ENCODE measurements around the gene PSMD8.

The PSMD8 gene

GRCh38 chr19:38360351-38360750 lies 14.0 kb upstream of the PSMD8 start:
- Histone ChIP-seq H3K4me2 (ENCODE audit: low read depth, low read length, poor library complexity, severe bottlenecking) (no peak overlapping the region), H3K36me3 (ENCODE audit: low read length) (no peaks in the 10 kb centered on the region), H3K9ac (ENCODE audit: low read length) (no peak overlapping the region), H4K20me1 (ENCODE audit: low read depth, low read length) (no peaks in the 10 kb centered on the region), H2AFZ (ENCODE audit: low read depth, low read length, severe bottlenecking) (no peak overlapping the region), H3K4me3 (ENCODE audit: insufficient read depth, low read length, poor library complexity, severe bottlenecking) (no peak overlapping the region), H3K9me2 (replicated peaks; ENCODE audit: insufficient read depth, low read length) (no peaks in the 10 kb centered on the region), H3K9me3 (ENCODE audit: insufficient read depth, low read length) (no peaks in the 10 kb centered on the region), H3K27me3 (ENCODE audit: low read length) (no peaks in the 10 kb centered on the region), H3K27ac (ENCODE audit: low read depth, low read length) (no peak overlapping the region), H3F3A (ENCODE audit: insufficient read depth) (no peaks in the 10 kb centered on the region), H3K79me2 (ENCODE audit: insufficient read depth, low read length) (no peaks in the 10 kb centered on the region)
- TF ChIP-seq, protein P1, sequence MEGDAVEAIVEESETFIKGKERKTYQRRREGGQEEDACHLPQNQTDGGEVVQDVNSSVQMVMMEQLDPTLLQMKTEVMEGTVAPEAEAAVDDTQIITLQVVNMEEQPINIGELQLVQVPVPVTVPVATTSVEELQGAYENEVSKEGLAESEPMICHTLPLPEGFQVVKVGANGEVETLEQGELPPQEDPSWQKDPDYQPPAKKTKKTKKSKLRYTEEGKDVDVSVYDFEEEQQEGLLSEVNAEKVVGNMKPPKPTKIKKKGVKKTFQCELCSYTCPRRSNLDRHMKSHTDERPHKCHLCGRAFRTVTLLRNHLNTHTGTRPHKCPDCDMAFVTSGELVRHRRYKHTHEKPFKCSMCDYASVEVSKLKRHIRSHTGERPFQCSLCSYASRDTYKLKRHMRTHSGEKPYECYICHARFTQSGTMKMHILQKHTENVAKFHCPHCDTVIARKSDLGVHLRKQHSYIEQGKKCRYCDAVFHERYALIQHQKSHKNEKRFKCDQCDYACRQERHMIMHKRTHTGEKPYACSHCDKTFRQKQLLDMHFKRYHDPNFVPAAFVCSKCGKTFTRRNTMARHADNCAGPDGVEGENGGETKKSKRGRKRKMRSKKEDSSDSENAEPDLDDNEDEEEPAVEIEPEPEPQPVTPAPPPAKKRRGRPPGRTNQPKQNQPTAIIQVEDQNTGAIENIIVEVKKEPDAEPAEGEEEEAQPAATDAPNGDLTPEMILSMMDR (IDR thresholded peaks at IDR 0.05; ENCODE audit: insufficient read depth, low read length, poor library complexity, severe bottlenecking), result no peak
- no peak for TF ChIP-seq EZH2phosphoT487 (conservative IDR thresholded peaks at IDR 0.05; ENCODE audit: low read length)

GRCh38 chr19:38360839-38361631 lies 13.3 kb upstream of the PSMD8 start:
- no peak for TF ChIP-seq EZH2phosphoT487 (conservative IDR thresholded peaks at IDR 0.05; ENCODE audit: low read length)
- TF ChIP-seq, protein P1 (IDR thresholded peaks at IDR 0.05; ENCODE audit: insufficient read depth, low read length, poor library complexity, severe bottlenecking), result no peak
- Histone ChIP-seq H3K36me3 (ENCODE audit: low read length) (no peaks in the 10 kb centered on the region), H3K27me3 (ENCODE audit: low read length) (no peaks in the 10 kb centered on the region), H3K9me2 (replicated peaks; ENCODE audit: insufficient read depth, low read length) (no peaks in the 10 kb centered on the region), H3K27ac (ENCODE audit: low read depth, low read length) (no peak overlapping the region), H3K79me2 (ENCODE audit: insufficient read depth, low read length) (no peaks in the 10 kb centered on the region), H3K9me3 (ENCODE audit: insufficient read depth, low read length) (no peaks in the 10 kb centered on the region), H4K20me1 (ENCODE audit: low read depth, low read length) (no peaks in the 10 kb centered on the region), H3F3A (ENCODE audit: insufficient read depth) (no peaks in the 10 kb centered on the region), H2AFZ (ENCODE audit: low read depth, low read length, severe bottlenecking) (peak overlapping the region; percentile 71), H3K4me3 (ENCODE audit: insufficient read depth, low read length, poor library complexity, severe bottlenecking) (no peak overlapping the region), H3K9ac (ENCODE audit: low read length) (no peak overlapping the region; the same call in 1 of the 2 replicates), H3K4me2 (ENCODE audit: low read depth, low read length, poor library complexity, severe bottlenecking) (peak overlapping the region; percentile 66)

GRCh38 chr19:38361633-38362075 lies 12.7 kb upstream of the PSMD8 start:
- TF ChIP-seq EZH2phosphoT487 (conservative IDR thresholded peaks at IDR 0.05; ENCODE audit: low read length), result no peak
- TF ChIP-seq, protein P1 (IDR thresholded peaks at IDR 0.05; ENCODE audit: insufficient read depth, low read length, poor library complexity, severe bottlenecking), result no peak
- H3K9ac ChIP-seq (ENCODE audit: low read length), result peak overlapping the region; percentile 30; the same call in 1 of the 2 replicates
- H3K4me3 ChIP-seq (ENCODE audit: insufficient read depth, low read length, poor library complexity, severe bottlenecking), result peak overlapping the region; percentile 53
- no peaks in the 10 kb centered on the region for H3K9me2 ChIP-seq (replicated peaks; ENCODE audit: insufficient read depth, low read length)
- H3K4me2 ChIP-seq (ENCODE audit: low read depth, low read length, poor library complexity, severe bottlenecking), result peak overlapping the region; percentile 66
- no peak overlapping the region for H3K27ac ChIP-seq (ENCODE audit: low read depth, low read length)
- no peaks in the 10 kb centered on the region for H3K36me3 ChIP-seq (ENCODE audit: low read length)
- no peaks in the 10 kb centered on the region for H3K9me3 ChIP-seq (ENCODE audit: insufficient read depth, low read length)
- H3K79me2 ChIP-seq (ENCODE audit: insufficient read depth, low read length), result no peaks in the 10 kb centered on the region
- no peaks in the 10 kb centered on the region for H3K27me3 ChIP-seq (ENCODE audit: low read length)
- H2AFZ ChIP-seq (ENCODE audit: low read depth, low read length, severe bottlenecking), result peak overlapping the region; percentile 71
- H4K20me1 ChIP-seq (ENCODE audit: low read depth, low read length), result no peaks in the 10 kb centered on the region
- no peaks in the 10 kb centered on the region for H3F3A ChIP-seq (ENCODE audit: insufficient read depth)

Measured in SU-DHL-6 (cell line).